GM03348 (cell line): ENCODE results near the gene SSC4D.
"Not testable (repeated sequence)": the region's sequence is repeated elsewhere in the genome, so short reads cannot be mapped to it uniquely, and the experiment has no call there.

ENCODE experiments used
- DNase-seq: peaks from one replicate; pipeline ENCODE4 v3.0.0; 2012; ENCODE audit warnings: low spot score

SSC4D gene

DNA sequence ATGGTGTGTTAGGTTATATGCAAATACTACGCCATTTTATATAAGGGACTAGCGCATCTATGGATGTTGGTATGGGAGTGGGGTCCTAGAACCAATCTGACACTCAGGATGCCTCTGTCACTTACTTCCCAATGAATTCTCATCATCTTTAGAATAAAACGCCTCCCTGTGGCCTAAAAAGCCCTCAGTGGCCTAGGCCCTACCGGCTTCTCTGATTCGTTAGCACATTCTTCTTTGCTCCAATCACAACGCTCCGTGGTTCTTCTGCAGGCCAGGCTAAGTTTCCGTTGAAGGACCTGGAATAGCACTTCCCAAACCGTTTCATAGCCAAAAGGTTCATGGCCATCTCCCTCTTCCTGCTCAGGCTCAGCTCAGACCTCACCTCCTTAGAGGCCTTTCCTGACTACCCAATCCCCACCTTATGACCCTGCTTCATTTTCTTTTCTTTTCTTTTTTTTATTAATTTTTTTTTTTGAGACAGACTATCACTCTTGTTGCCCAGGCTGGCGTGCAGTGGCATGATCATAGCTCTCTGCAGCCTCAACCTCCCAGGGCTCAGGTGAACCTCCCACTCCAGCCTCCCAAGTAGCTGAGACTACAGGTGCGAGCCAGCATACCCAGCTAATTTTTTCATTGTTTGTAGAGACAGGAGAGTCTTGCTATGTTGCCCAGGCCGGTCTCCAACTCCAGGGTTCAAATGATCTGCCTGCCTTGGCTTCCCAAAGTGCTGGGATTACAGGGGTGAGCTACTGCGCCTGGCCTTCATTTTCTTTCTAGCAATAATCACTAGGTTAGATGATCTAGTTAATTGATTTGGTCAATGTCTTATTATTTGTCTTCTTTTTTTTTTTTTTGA is 26.2 kb downstream of the SSC4D start:
- DNase-seq: no peak

GRCh38 chr7:76381814-76382213 is 27.7 kb downstream of the SSC4D start:
- no peak for DNase-seq

DNA sequence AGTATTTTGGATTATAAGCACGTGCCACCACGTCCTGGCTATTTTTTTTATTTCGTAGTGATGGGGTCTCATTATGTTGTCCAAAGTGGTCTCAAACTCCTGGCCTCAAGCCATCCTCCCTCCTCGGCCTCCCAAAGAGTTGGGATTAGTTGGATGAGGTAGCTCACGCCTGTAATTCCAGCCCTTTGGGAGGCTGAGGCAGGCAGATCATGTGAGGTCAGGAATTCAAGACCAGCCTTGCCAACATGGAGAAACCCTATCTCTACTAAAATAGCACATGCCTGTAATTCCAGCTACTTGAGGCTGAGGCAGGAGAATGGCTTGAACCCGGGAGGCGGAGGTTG is 28.9 kb downstream of the SSC4D start:
- no peak for DNase-seq

DNA sequence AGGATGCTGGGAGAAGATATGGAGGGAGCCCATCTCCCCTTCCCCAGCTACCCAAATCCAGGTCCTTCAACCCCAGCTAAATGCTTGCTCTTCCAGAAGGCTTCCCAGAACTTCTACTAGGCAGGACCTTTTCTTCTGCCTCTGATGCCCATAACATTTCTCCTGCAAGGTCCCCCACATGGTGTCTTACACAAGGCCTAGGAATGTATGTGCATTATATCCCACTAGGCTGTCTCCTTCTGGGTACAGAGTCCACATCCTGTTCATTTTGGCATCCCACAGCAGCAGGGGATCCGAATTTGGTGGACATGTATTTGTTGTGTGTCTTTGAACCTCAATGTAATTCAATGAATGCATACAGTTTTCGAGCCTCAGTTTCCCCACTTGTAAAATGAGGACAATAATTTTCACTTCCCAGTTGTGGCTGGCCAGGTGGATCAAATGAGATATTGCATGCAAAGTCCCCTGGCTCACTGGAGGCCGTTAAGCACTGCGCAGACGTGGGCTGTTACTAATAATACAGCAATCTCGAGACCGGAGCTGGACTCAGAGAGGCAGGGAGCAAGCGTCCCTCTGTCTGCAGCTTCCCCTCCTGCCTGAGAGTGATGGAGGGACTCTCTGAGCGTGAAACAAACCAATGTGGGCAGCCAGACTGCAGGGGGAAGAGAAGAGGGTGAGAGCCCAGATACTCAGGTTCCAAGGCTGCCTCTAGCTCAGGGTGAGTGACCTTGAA is 32.1 kb downstream of the SSC4D start:
- DNase-seq: no peak

- DNase-seq: no peak
Measured at GRCh38 chr7:76375251-76375650, 34.2 kb downstream of the SSC4D start.

GRCh38 chr7:76372984-76373833 is 36.3 kb downstream of the SSC4D start:
- DNase-seq: peak; percentile 63

- DNase-seq: no peak
Measured at GRCh38 chr7:76371396-76371795, 38.1 kb downstream of the SSC4D start.

- no peak for DNase-seq
Measured at GRCh38 chr7:76369018-76369417, 40.5 kb downstream of the SSC4D start.

GRCh38 chr7:76368190-76368589 is 41.3 kb downstream of the SSC4D start:
- DNase-seq: no peak

- peak; percentile 60 for DNase-seq
Measured at GRCh38 chr7:76364198-76364584, 45.3 kb downstream of the SSC4D start.

GRCh38 chr7:76363754-76364153 is 45.7 kb downstream of the SSC4D start:
- DNase-seq: not testable (repeated sequence)

GRCh38 chr7:76359978-76360638 is 49.4 kb downstream of the SSC4D start:
- DNase-seq: no peak

DNA sequence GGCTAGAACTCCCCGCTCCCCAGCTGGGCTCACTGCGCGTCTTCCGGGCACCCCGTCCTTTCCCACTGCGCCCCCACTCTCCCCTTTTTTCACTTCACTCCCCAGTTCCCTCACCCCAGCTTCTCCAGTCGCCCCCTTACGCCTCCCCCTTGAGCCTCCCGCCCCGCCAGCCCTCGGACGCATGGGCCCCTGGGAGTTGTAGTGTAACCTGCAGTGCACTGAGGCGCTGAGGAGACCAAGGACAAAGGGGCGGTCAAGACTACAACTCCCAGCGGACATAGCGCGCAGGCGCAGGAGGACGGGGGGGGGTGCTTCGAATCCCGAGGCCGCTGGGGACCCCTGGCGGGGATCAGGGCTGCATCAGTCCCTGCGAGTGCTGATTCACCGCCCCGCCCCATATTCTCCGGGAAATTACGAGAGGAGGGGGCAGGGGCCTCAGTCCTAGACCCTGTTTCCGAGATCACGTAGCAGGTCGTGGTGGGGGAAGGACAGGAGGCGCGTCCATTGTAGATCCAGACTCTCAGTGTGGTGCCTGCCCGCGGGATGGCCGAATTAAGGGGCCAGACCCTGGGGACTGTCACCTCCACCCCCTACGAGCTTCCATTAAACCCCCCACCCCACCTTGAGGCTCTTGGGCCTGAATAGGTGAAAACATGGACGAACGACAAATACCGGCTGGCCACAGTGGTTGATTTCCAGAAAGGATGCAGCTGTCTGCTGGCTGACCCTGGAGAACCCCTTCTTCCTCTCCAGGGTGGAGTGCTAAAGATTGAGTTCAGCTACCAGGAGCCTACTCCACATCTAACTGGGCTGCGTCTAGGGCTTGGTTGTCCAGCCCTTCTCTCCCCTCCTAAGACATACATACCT is 50.2 kb downstream of the SSC4D start:
- peak; percentile 98 for DNase-seq

DNA sequence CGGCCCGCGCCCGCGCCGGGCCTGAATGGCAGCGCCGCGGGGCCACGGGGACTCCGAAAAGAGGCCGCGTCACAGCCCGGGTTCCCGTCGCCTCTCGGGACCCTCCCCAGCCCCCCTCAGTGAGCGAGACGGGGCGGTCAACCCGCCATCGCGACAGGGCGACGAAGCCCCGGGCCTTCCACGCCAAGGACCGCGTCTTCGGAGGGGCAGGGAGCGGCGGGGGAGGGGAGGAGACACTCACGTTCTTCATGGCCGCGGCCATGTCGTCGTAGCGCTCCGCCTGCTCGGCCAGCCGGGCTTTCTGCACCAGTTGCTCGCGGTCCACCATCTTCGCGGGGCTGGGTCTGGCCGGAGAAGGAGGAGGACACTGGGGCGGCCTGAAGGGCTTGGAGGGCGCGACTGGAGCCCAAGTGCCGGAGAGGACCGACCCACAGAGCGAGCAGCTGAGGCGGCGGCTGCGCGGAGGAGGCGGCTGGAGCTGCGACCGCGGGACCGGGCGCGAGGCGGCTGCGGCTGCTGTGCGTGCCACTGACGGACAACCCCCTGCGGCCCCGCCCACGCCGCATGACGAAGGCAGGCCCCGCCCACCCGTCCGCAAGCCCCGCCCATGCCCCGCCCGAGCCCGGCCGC is 50.9 kb downstream of the SSC4D start, which contains the start of gene YWHAG:
TSS of gene YWHAG (minus strand) at position 511 of the 630 bp plus-strand sequence. CDS start at position 328, 183 bp downstream.
- peak; percentile 95 for DNase-seq

GRCh38 chr7:76358011-76358480 is 51.5 kb downstream of the SSC4D start:
- peak; percentile 44 for DNase-seq

- no peak for DNase-seq
Measured at GRCh38 chr7:76357475-76358010, 52.0 kb downstream of the SSC4D start.

DNA sequence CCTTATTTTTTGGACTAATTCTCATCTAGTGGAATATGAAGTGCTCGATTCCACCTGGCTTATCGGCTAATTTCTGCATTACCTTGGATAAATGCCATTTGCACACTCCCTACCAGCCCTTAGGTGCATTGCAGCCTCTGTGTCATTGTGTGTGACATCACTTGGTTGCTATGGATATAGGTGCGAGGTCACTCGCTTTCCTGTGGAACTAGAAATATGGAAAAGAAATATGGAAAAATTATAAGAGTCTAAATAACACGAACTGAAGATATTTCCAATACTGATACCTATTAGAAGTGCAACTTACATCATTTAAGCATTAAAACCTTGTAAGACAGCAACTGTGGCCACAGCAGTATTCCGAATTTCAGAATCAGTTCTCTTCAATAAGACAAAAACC is 52.7 kb downstream of the SSC4D start:
- DNase-seq: no peak

- no peak for DNase-seq
Measured at GRCh38 chr7:76356115-76356514, 53.4 kb downstream of the SSC4D start.

- DNase-seq: no peak
Measured at GRCh38 chr7:76354981-76355730, 54.3 kb downstream of the SSC4D start.
